IMR-90 (cell line): ENCODE data around the gene CGB7. TPM values are rescaled to one million over a fixed set of nuclear protein-coding genes. Genes with fewer than 3 reads are reported as not detected.

Experiments
- ATAC-seq: fragments of 200-7000 bp; cut with Tn5 transposase; 2 replicates; pipeline ENCODE4 v1.9.1; 2020; ENCODE audit warnings: low read depth, mild to moderate bottlenecking, moderate library complexity
- BruUV-seq: library from RNA; stranded (reverse); fragments of 400-500 nt; replicated peaks from 2 replicates; lab custom pipeline; 2021; lab: Mats Ljungman, UMichigan
- CTCF ChIA-PET: fragments of 300-600 bp; formaldehyde crosslinking; extraction: SDS; loops from one replicate; lab custom pipeline; 2021; ENCODE audit warnings: antibody characterized with exemption; lab: Yijun Ruan, JAX
- POLR2A ChIA-PET: fragments of 300-600 bp; sonication (Branson Sonifier 250); formaldehyde crosslinking; loops from one replicate; lab custom pipeline; 2022; ENCODE audit warnings: antibody characterized with exemption; ENCODE audit not compliant: unreplicated experiment; lab: Charles Lee
- DNase-seq: peaks from one replicate; pipeline ENCODE4 v3.0.0; 2013
- H2AFZ ChIP-seq: replicated peaks from 2 replicates; pipeline ENCODE3; 2013; ENCODE audit warnings: low read length, mild to moderate bottlenecking; ENCODE audit not compliant: poor library complexity
- H2AK5ac ChIP-seq: 2 replicates; pipeline ENCODE4 v1.6.1; 2013; ENCODE audit warnings: low read depth, low read length, inconsistent platforms
- H2AK9ac ChIP-seq: replicated peaks from 2 replicates; pipeline ENCODE3; 2013; ENCODE audit warnings: mild to moderate bottlenecking, low read depth, low read length, moderate library complexity; ENCODE audit not compliant: poor library complexity
- H2BK120ac ChIP-seq: 2 replicates; pipeline ENCODE4 v1.6.1; 2013; ENCODE audit warnings: low read depth, low read length, inconsistent platforms
- H2BK15ac ChIP-seq: 3 replicates; pipeline ENCODE4 v1.6.1; 2013; ENCODE audit warnings: low read depth, low read length, inconsistent platforms
- H2BK20ac ChIP-seq: 2 replicates; pipeline ENCODE4 v1.6.1; 2013; ENCODE audit warnings: low read depth, mild to moderate bottlenecking, inconsistent platforms, low read length, moderate library complexity
- H2BK5ac ChIP-seq: 2 replicates; pipeline ENCODE4 v1.6.1; 2013; ENCODE audit warnings: mild to moderate bottlenecking, low read depth, low read length, inconsistent platforms; ENCODE audit not compliant: poor library complexity, severe bottlenecking
- H3K14ac ChIP-seq: replicated peaks from 2 replicates; pipeline ENCODE4 v1.6.1; 2013; ENCODE audit warnings: low read depth, low read length, inconsistent platforms
- H3K18ac ChIP-seq: 2 replicates; pipeline ENCODE4 v1.6.1; 2013; ENCODE audit warnings: low read depth, low read length, control low read depth
- H3K23ac ChIP-seq: 2 replicates; pipeline ENCODE4 v1.6.1; 2013; ENCODE audit warnings: low read depth, low read length, inconsistent platforms
- H3K27ac ChIP-seq: 2 replicates; pipeline ENCODE4 v1.5.1; 2013; ENCODE audit warnings: mild to moderate bottlenecking, control low read depth, low read length; ENCODE audit not compliant: insufficient read depth
- H3K27me3 ChIP-seq: 2 replicates; pipeline ENCODE4 v1.6.1; 2013; ENCODE audit warnings: low read length; ENCODE audit not compliant: control insufficient read depth, insufficient read depth
- H3K36me3 ChIP-seq: 2 replicates; pipeline ENCODE4 v1.6.1; 2013; ENCODE audit warnings: low read length, mixed read lengths; ENCODE audit not compliant: control insufficient read depth, insufficient read depth
- H3K4ac ChIP-seq: 2 replicates; pipeline ENCODE4 v1.6.1; 2013; ENCODE audit warnings: low read depth, low read length, inconsistent platforms
- H3K4me1 ChIP-seq: 2 replicates; pipeline ENCODE4 v1.6.1; 2013; ENCODE audit warnings: low read length, mixed read lengths; ENCODE audit not compliant: control insufficient read depth, insufficient read depth
- H3K4me2 ChIP-seq: 2 replicates; pipeline ENCODE4 v1.6.1; 2013; ENCODE audit warnings: low read depth, mild to moderate bottlenecking, control low read depth, low read length, moderate library complexity
- H3K4me3 ChIP-seq: 2 replicates; pipeline ENCODE4 v1.5.1; 2013; ENCODE audit warnings: low read depth, mild to moderate bottlenecking, control low read depth, low read length, moderate library complexity; ENCODE audit not compliant: insufficient read depth
- H3K56ac ChIP-seq: 2 replicates; pipeline ENCODE4 v1.6.1; 2013; ENCODE audit warnings: low read length, inconsistent platforms; ENCODE audit not compliant: insufficient read depth; ENCODE audit errors: extremely low read depth
- H3K79me1 ChIP-seq, 2 experiments: 2 replicates each; pipeline ENCODE4 v1.6.1; 2013; ENCODE audit warnings: low read length in 2 of 2, inconsistent platforms in 1 of 2, low read depth in 1 of 2
- H3K9ac ChIP-seq: 2 replicates; pipeline ENCODE4 v1.6.1; 2013; ENCODE audit warnings: low read depth, low read length, control low read depth
- H3K9me1 ChIP-seq: 2 replicates; pipeline ENCODE4 v1.6.1; 2013; ENCODE audit warnings: low read length, inconsistent platforms; ENCODE audit not compliant: insufficient read depth
- H3K9me3 ChIP-seq: 2 replicates; pipeline ENCODE4 v1.6.1; 2013; ENCODE audit warnings: low read length; ENCODE audit not compliant: control insufficient read depth, insufficient read depth
- H4K20me1 ChIP-seq: 2 replicates; pipeline ENCODE4 v1.6.1; 2013; ENCODE audit warnings: low read length, inconsistent platforms; ENCODE audit not compliant: insufficient read depth
- H4K5ac ChIP-seq: 2 replicates; pipeline ENCODE4 v1.6.1; 2013; ENCODE audit warnings: mild to moderate bottlenecking, low read depth, low read length, control low read depth
- H4K8ac ChIP-seq, 2 experiments: 2 replicates each; pipeline ENCODE4 v1.6.1; 2013; ENCODE audit warnings: low read depth in 2 of 2, low read length in 2 of 2, control low read depth in 1 of 2, inconsistent platforms in 1 of 2
- H4K91ac ChIP-seq: 2 replicates; pipeline ENCODE4 v1.6.1; 2013; ENCODE audit warnings: low read depth, low read length, inconsistent platforms; ENCODE audit not compliant: insufficient read depth
- BHLHE40 ChIP-seq: fragments of 150-350 bp; IDR thresholded peaks from 2 replicates; pipeline ENCODE4 v1.6.1; 2016; ENCODE audit warnings: mild to moderate bottlenecking, low read depth, low read length
- CEBPB ChIP-seq: IDR thresholded peaks from 2 replicates; pipeline ENCODE4 v1.6.1; 2012; ENCODE audit warnings: low read depth, low read length, improper control_type of control experiment
- CHD1 ChIP-seq: IDR thresholded peaks from 2 replicates; pipeline ENCODE4 v1.6.1; 2012; ENCODE audit warnings: low read depth, low read length, improper control_type of control experiment
- FOS ChIP-seq: fragments of 150-350 bp; IDR thresholded peaks from 2 replicates; pipeline ENCODE4 v1.6.1; 2016; ENCODE audit warnings: low read depth, low read length
- MAFK ChIP-seq: IDR thresholded peaks from 2 replicates; pipeline ENCODE4 v1.6.1; 2012; ENCODE audit warnings: low read depth, low read length, improper control_type of control experiment
- MAZ ChIP-seq: IDR thresholded peaks from 2 replicates; pipeline ENCODE4 v1.6.1; 2012; ENCODE audit warnings: low read depth, mild to moderate bottlenecking, low read length, improper control_type of control experiment, moderate library complexity, borderline replicate concordance
- MXI1 ChIP-seq: IDR thresholded peaks from 2 replicates; pipeline ENCODE4 v1.6.1; 2012; ENCODE audit warnings: low read depth, mild to moderate bottlenecking, low read length, moderate library complexity, borderline replicate concordance
- NFE2L2 ChIP-seq: fragments of 150-350 bp; IDR thresholded peaks from 2 replicates; pipeline ENCODE4 v1.6.1; 2016; ENCODE audit warnings: low read depth, mild to moderate bottlenecking, low read length
- POLR2A ChIP-seq: IDR thresholded peaks from 2 replicates; pipeline ENCODE4 v1.6.1; 2012; ENCODE audit warnings: mild to moderate bottlenecking, low read depth, low read length
- RAD21 ChIP-seq: IDR thresholded peaks from 2 replicates; pipeline ENCODE4 v1.6.1; 2012; ENCODE audit warnings: low read length, improper control_type of control experiment
- RCOR1 ChIP-seq: IDR thresholded peaks from 2 replicates; pipeline ENCODE4 v1.6.1; 2012; ENCODE audit warnings: mild to moderate bottlenecking, low read length, improper control_type of control experiment; ENCODE audit not compliant: insufficient replicate concordance
- RFX5 ChIP-seq: IDR thresholded peaks from 2 replicates; pipeline ENCODE4 v1.8.0; 2012; ENCODE audit warnings: low read depth, mild to moderate bottlenecking, low read length, moderate library complexity
- SMC3 ChIP-seq: fragments of 150-350 bp; IDR thresholded peaks from 2 replicates; pipeline ENCODE4 v1.6.1; 2016; ENCODE audit warnings: low read depth, mild to moderate bottlenecking, antibody characterized with exemption, low read length, moderate library complexity
- WGBS, 2 experiments: methylation state at CpG; one replicate each; pipeline versions ENCODE4 v1.1.5 to v1.1.7; 2013; ENCODE audit warnings: missing lambda C conversion rate in 2 of 2; ENCODE audit not compliant: insufficient read length in 1 of 2; ENCODE audit errors: extremely low coverage in 2 of 2; 5-methylcytosine and 5-hydroxymethylcytosine counted together
- dilution Hi-C: fragments of 300-500 bp; cut with HindIII; formaldehyde crosslinking; loops from one replicate; pipeline ENCODE4 v1.14.3; 2018; ENCODE audit warnings: low sequenced_read_pairs; ENCODE audit not compliant: unreplicated experiment
- in situ Hi-C: fragments of 300-500 bp; cut with MboI; formaldehyde crosslinking; loops from 3 replicates; pipeline ENCODE4 v1.14.3; 2019; ENCODE audit warnings: low sequenced_read_pairs, inconsistent platforms, mixed read lengths
- intact Hi-C: fragments of 100-400 bp; cut with micrococcal nuclease; formaldehyde crosslinking; loops from 2 replicates; pipeline ENCODE4 v1.10.0; 2022
- polyA plus RNA-seq, 3 experiments: library from polyadenylated mRNA; depleted of rRNA; stranded (reverse); fragments of >200 nt; gene quantifications; 2 replicates each; pipeline ENCODE4 v1.2.3, GENCODE V29; 2012; ENCODE audit warnings: low replicate concordance in 1 of 3
- total RNA-seq: library from RNA; depleted of rRNA; stranded (reverse); fragments of >200 nt; gene quantifications from 2 replicates; pipeline ENCODE4 v1.2.3, GENCODE V29; 2012
- TF ChIP-seq, protein P1 (sequence below): conservative IDR thresholded peaks from 2 replicates; pipeline ENCODE4 v1.5.1; 2012; ENCODE audit warnings: mild to moderate bottlenecking, low read depth, low read length, improper control_type of control experiment
- TF ChIP-seq, protein P2 (sequence below): fragments of 150-350 bp; IDR thresholded peaks from 2 replicates; pipeline ENCODE4 v1.6.1; 2017; ENCODE audit warnings: mild to moderate bottlenecking, antibody characterized with exemption, low read length, low read depth
- TF ChIP-seq, protein P3 (sequence below): fragments of 150-350 bp; IDR thresholded peaks from 2 replicates; pipeline ENCODE4 v1.6.1; 2016; ENCODE audit warnings: low read depth, mild to moderate bottlenecking, low read length, moderate library complexity, borderline replicate concordance

CGB7 gene
- total and polyA plus RNA-seq, 2 of the 4 experiments (the other 2 are of a cell fraction) = 1.7 TPM; not detected in 1

DNA sequence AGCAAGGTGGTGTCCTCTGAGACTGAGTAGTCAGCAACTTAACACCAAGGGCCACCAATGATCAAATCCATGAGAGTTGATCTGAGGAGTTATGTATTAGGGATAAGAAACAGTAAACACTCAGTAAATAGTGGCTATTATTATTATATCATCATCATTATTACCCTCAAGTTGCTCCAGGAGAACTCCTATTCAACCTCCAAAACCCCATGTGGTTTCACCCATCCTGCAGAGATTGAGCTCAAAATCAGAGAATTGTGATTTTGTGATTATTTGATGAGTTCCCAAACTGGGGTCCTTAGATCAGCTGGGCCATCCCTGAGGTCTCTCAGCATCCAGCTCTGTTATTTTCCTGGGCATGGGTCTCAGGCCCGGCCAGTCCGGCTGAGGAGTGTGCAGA is 3.5 kb upstream of the CGB7 start:
- no peak overlapping the region for H4K91ac ChIP-seq
- peaks cover 0 to 5% of the 10 kb centered on the region in 2 experiments; a peak in 3 of 4 replicates for H3K79me1 ChIP-seq
- no peak overlapping the region for H2AK5ac ChIP-seq
- H4K8ac ChIP-seq = no peak overlapping the region
- H3K18ac ChIP-seq = no peak overlapping the region
- H2BK120ac ChIP-seq = no peak overlapping the region
- no peak overlapping the region for H3K4ac ChIP-seq
- H4K20me1 ChIP-seq = no peaks in the 10 kb centered on the region
- no peaks in the 10 kb centered on the region for H3K9me3 ChIP-seq
- POLR2A ChIA-PET = interaction anchor here (0.5 kb wide), 1 partner anchor 26 kb away, joined by 7 read pairs; no protein-coding TSS in a partner anchor
- H3K14ac ChIP-seq = no peak overlapping the region
- peaks cover 5% of the 10 kb centered on the region; the same call in 1 of the 2 replicates for H3K4me1 ChIP-seq
- H2AK9ac ChIP-seq = no peak overlapping the region
- H3K36me3 ChIP-seq = no peaks in the 10 kb centered on the region
- H3K4me3 ChIP-seq = no peak overlapping the region
- no peak overlapping the region for H4K5ac ChIP-seq
- H3K4me2 ChIP-seq = no peak overlapping the region
- H2BK15ac ChIP-seq = no peak overlapping the region
- no peak overlapping the region for H3K27ac ChIP-seq
- WGBS, 2 experiments = 94% methylated on average over 2 of the region's 2 CpGs; no CpG with 5 or more reads in 1 of the 2 experiments
- no peak overlapping the region for H2AFZ ChIP-seq
- no peak overlapping the region for H3K9ac ChIP-seq
- H3K56ac ChIP-seq = no peak overlapping the region
- CTCF ChIA-PET = no interaction called here
- no peak overlapping the region for H3K23ac ChIP-seq
- dilution Hi-C loops = no loop called here
- ATAC-seq (no peak), DNase-seq (no peak)
- H2BK5ac ChIP-seq = no peak overlapping the region
- H3K9me1 ChIP-seq = no peaks in the 10 kb centered on the region
- intact Hi-C loops = no loop called here
- no TSS peak for BruUV-seq
- TF ChIP-seq, protein P1, sequence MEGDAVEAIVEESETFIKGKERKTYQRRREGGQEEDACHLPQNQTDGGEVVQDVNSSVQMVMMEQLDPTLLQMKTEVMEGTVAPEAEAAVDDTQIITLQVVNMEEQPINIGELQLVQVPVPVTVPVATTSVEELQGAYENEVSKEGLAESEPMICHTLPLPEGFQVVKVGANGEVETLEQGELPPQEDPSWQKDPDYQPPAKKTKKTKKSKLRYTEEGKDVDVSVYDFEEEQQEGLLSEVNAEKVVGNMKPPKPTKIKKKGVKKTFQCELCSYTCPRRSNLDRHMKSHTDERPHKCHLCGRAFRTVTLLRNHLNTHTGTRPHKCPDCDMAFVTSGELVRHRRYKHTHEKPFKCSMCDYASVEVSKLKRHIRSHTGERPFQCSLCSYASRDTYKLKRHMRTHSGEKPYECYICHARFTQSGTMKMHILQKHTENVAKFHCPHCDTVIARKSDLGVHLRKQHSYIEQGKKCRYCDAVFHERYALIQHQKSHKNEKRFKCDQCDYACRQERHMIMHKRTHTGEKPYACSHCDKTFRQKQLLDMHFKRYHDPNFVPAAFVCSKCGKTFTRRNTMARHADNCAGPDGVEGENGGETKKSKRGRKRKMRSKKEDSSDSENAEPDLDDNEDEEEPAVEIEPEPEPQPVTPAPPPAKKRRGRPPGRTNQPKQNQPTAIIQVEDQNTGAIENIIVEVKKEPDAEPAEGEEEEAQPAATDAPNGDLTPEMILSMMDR = no peak
- no peak for TF ChIP-seq MXI1
- TF ChIP-seq, protein P2, sequence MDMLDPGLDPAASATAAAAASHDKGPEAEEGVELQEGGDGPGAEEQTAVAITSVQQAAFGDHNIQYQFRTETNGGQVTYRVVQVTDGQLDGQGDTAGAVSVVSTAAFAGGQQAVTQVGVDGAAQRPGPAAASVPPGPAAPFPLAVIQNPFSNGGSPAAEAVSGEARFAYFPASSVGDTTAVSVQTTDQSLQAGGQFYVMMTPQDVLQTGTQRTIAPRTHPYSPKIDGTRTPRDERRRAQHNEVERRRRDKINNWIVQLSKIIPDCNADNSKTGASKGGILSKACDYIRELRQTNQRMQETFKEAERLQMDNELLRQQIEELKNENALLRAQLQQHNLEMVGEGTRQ = no peak
- no peak for TF ChIP-seq CHD1
- TF ChIP-seq MAFK = no peak
- no peak for TF ChIP-seq CEBPB
- no peak for TF ChIP-seq BHLHE40
- no peak for TF ChIP-seq SMC3
- no peak for TF ChIP-seq RCOR1
- TF ChIP-seq NFE2L2 = no peak
- TF ChIP-seq MAZ = no peak
- TF ChIP-seq POLR2A = no peak
- TF ChIP-seq, protein P3, sequence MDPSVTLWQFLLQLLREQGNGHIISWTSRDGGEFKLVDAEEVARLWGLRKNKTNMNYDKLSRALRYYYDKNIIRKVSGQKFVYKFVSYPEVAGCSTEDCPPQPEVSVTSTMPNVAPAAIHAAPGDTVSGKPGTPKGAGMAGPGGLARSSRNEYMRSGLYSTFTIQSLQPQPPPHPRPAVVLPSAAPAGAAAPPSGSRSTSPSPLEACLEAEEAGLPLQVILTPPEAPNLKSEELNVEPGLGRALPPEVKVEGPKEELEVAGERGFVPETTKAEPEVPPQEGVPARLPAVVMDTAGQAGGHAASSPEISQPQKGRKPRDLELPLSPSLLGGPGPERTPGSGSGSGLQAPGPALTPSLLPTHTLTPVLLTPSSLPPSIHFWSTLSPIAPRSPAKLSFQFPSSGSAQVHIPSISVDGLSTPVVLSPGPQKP = no peak
- TF ChIP-seq RFX5 = no peak
- TF ChIP-seq RAD21 = no peak
- no peak for TF ChIP-seq FOS
- in situ Hi-C loops = no loop called here
- H2BK20ac ChIP-seq = no peak overlapping the region
- H3K27me3 ChIP-seq = peaks cover 27% of the 10 kb centered on the region
